Testis (tissue), 5 donors: Measurements from ENCODE around the gene FRMD5. TPM values are rescaled to one million over a fixed set of nuclear protein-coding genes. Genes with fewer than 3 reads are reported as not detected.
A peak's percentile ranks its signal among the peaks of the same experiment; 100 is the strongest.
"Not testable (repeated sequence)": the region's sequence is repeated elsewhere in the genome, so short reads cannot be mapped to it uniquely, and the experiment has no call there.

Source experiments
- DNase-seq: peaks from one replicate; pipeline ENCODE4 v3.0.0-alpha.2; 2019
- H3K27ac ChIP-seq, 2 donors: fragments of 200-600 bp; sonication (generic); one replicate each; pipeline ENCODE4 v1.5.1; 2019
- H3K27me3 ChIP-seq: fragments of 200-600 bp; sonication (generic); one replicate; pipeline ENCODE4 v1.5.1; 2019
- H3K36me3 ChIP-seq: fragments of 200-600 bp; sonication (generic); one replicate; pipeline ENCODE4 v1.5.1; 2017; ENCODE audit warnings: low read depth; ENCODE audit errors: missing control alignments
- H3K4me1 ChIP-seq: fragments of 200-600 bp; sonication (generic); one replicate; pipeline ENCODE4 v1.5.1; 2019
- H3K4me3 ChIP-seq, 2 donors: fragments of 200-600 bp; sonication (generic); one replicate each; pipeline ENCODE4 v1.5.1; 2017 to 2019
- H3K9me3 ChIP-seq: fragments of 200-600 bp; sonication (generic); one replicate; pipeline ENCODE4 v1.5.1; 2017
- POLR2A ChIP-seq: fragments of 450-650 bp; IDR thresholded peaks from one replicate; pipeline ENCODE4 v1.6.1; 2017; ENCODE audit warnings: antibody characterized with exemption, mild to moderate bottlenecking, moderate library complexity
- WGBS, 2 donors: methylation state at CpG; one replicate each; pipeline ENCODE4 v1.1.5; 2018; 5-methylcytosine and 5-hydroxymethylcytosine counted together
- intact Hi-C: fragments of 100-400 bp; cut with DNase I; formaldehyde crosslinking; loops from one replicate; pipeline ENCODE4 v1.15.1; 2023; ENCODE audit warnings: low total_unique reads
- long read RNA-seq, 2 donors: transcript quantifications; one replicate each; lab custom pipeline, GENCODE V29; 2026
- polyA plus RNA-seq: library from polyadenylated mRNA; stranded (reverse); fragments of 350-450 nt; fragmentation: Illumina TruSeq; extraction: RNeasy Lipid Tissue Mini Kit (QIAGEN cat#74804); gene quantifications from one replicate; pipeline ENCODE4 v1.2.3, GENCODE V29; 2014; ENCODE audit warnings: low read depth, low replicate concordance; ENCODE audit not compliant: insufficient read depth
- total RNA-seq, 2 donors: library from RNA; depleted of rRNA; stranded (reverse); fragments of >200 nt; gene quantifications; one replicate each; pipeline ENCODE4 v1.2.3, GENCODE V29; 2016
- TF ChIP-seq, protein P1 (sequence below), 3 experiments: fragments of 450-650 bp in 2 of 3; fragments of 200-600 bp in 1 of 3; sonication (generic) in 1 of 3; IDR thresholded peaks; one replicate each; pipeline ENCODE4 v1.5.1; 2016 to 2019; ENCODE audit warnings: antibody characterized with exemption in 3 of 3, mild to moderate bottlenecking in 2 of 3, moderate library complexity in 1 of 3

Gene FRMD5
- total RNA-seq (10 to 100 TPM; 10.5 to 10.6 TPM), polyA plus RNA-seq (12.3 TPM)
- long read RNA-seq, donor 1, partial matches to known transcripts: 0 of 1 reads
- long read RNA-seq, donor 1, other reads (novel, unspliced or antisense): 0 of 1 reads
- long read RNA-seq, donor 2: 0 reads

DNA sequence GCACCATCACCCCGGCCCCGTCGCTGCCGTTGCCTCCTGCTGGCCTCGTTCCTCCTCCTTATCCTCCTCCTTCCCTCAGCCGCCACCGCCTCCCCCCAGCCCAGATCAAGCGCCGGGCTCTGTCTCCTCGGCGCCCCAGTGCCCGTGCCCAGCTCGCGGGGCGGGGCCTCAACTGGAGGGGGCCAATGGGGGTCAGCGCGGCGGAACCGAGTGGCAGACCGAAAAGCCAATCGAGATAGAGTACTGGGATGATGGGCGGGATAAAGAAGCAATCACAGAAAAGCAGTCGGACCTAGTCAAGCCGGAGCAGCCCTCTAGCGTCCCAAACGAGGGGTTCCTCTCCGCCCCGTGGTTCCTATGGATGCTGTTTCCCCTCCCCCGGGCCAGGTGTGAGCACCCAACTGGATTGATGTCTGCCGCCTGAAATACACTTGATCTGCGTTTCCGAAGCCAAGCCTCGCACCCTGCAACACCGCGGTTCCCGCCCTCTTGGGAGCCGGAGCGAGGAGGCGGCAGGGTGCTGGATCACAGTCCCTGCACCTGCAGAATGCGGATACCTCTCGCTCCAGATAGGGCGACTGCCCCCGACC is at the start of gene FRMD5:
TSS of gene FRMD5 (minus strand) at position 121 of the 590 bp plus-strand sequence.
- Histone ChIP-seq H3K4me3 (peak within 1 kb of the TSS; percentile 64 to 74), H3K9me3 (no peaks in the 10 kb centered on the region), H3K27ac (peak within 1 kb of the TSS in 1 of 2 donors; percentile 2), H3K4me1 (no peaks in the 10 kb centered on the region), H3K27me3 (no peaks in the 10 kb centered on the region), H3K36me3 (no peaks in the 10 kb centered on the region)
- intact Hi-C loops: no loop called here
- peak; percentile 95 for DNase-seq
- WGBS, 2 donors: 1 to 4% methylated on average over 36 to 43 of the region's 43 CpGs
- TF ChIP-seq, protein P1, sequence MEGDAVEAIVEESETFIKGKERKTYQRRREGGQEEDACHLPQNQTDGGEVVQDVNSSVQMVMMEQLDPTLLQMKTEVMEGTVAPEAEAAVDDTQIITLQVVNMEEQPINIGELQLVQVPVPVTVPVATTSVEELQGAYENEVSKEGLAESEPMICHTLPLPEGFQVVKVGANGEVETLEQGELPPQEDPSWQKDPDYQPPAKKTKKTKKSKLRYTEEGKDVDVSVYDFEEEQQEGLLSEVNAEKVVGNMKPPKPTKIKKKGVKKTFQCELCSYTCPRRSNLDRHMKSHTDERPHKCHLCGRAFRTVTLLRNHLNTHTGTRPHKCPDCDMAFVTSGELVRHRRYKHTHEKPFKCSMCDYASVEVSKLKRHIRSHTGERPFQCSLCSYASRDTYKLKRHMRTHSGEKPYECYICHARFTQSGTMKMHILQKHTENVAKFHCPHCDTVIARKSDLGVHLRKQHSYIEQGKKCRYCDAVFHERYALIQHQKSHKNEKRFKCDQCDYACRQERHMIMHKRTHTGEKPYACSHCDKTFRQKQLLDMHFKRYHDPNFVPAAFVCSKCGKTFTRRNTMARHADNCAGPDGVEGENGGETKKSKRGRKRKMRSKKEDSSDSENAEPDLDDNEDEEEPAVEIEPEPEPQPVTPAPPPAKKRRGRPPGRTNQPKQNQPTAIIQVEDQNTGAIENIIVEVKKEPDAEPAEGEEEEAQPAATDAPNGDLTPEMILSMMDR (IDR thresholded peaks at IDR 0.05): peak in 2 of 3 experiments; percentile 28 to 31
- TF ChIP-seq POLR2A: no peak

DNA sequence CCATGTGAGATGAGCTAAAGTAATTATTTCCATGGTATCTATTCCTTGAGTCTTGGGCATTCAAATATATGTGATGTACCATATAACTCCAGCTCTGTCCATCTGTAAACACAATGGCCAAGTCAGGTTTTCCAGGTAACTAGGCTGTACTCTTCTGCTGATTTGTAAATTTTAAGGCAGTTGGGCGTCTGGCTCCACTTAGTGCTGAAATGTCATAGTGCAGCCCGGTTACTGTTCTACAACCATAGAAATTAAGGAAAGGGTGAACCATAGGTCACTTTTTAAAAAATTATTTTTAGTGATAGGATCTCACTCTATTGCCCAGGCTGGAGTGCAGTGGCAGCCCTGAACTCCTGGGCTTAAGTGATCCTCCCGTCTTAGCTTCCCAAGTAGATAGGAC is 48.8 kb upstream of the FRMD5 start:
- H3K4me3 ChIP-seq: no peak overlapping the region
- intact Hi-C loops: no loop called here
- H3K27me3 ChIP-seq: no peaks in the 10 kb centered on the region
- no peak for DNase-seq
- no peaks in the 10 kb centered on the region for H3K4me1 ChIP-seq
- no peak for TF ChIP-seq POLR2A
- TF ChIP-seq, protein P1 (IDR thresholded peaks at IDR 0.05): no peak
- no peak overlapping the region for H3K27ac ChIP-seq
- no peaks in the 10 kb centered on the region for H3K36me3 ChIP-seq
- H3K9me3 ChIP-seq: no peaks in the 10 kb centered on the region
- 86 to 87% methylated on average over 3 of the region's 3 CpGs for WGBS, 2 donors

DNA sequence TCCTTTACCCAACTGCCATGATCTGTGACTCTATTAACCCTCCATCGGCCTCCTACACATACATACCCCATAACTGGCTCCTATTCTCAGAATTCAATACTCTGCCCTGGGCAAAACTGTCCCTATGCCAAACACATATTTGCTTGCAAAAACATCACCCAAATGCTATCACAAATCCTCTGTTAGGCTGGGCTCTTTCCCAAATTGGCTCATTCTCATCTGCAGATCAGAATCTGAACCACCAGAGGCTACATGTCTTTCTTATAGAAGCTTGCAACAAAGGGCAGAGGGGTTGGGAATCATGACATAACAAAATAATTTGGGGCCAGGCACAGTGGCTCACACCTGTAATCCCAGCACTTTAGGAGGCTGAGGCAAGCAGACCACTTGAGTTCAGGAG is 48.1 kb upstream of the FRMD5 start:
- DNase-seq: no peak
- H3K27ac ChIP-seq: no peak overlapping the region

DNA sequence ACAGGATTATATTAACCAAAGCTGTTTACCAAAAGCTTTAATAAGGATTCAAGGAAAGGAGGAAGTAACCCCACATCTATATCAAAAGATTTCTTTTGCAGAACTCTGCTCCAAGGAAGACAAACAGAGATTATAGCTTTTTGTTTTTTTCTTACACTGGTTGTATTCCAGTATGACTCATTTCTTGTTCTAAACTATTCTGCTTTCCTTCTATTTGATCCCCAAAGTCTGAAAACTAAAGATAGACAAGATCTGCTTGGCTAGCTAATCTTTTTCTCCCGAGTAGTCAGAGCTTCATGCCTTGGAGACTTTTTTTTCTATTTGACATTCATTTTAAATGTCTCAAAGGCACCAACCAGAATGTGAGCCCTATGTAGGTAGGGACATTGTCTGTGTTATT is 36.8 kb upstream of the FRMD5 start:
- peak overlapping the region in 1 of 2 donors; percentile 10 for H3K27ac ChIP-seq
- WGBS, 2 donors: 22 to 43% methylated on average over 1 of the region's 1 CpG
- H3K9me3 ChIP-seq: no peaks in the 10 kb centered on the region
- H3K36me3 ChIP-seq: no peaks in the 10 kb centered on the region
- H3K4me3 ChIP-seq: no peak overlapping the region
- no peak for TF ChIP-seq POLR2A
- TF ChIP-seq, protein P1 (IDR thresholded peaks at IDR 0.05): no peak
- intact Hi-C loops: no loop called here
- no peaks in the 10 kb centered on the region for H3K27me3 ChIP-seq
- no peaks in the 10 kb centered on the region for H3K4me1 ChIP-seq
- no peak for DNase-seq

More for the DNA sequence above, 48.1 kb upstream of the FRMD5 start:
- no peaks in the 10 kb centered on the region for H3K36me3 ChIP-seq
- no peak overlapping the region for H3K4me3 ChIP-seq
- intact Hi-C loops: no loop called here
- TF ChIP-seq, protein P1 (IDR thresholded peaks at IDR 0.05): no peak
- TF ChIP-seq POLR2A: no peak
- H3K4me1 ChIP-seq: no peaks in the 10 kb centered on the region
- H3K9me3 ChIP-seq: no peaks in the 10 kb centered on the region
- WGBS, 2 donors: 79 to 97% methylated on average over 1 of the region's 1 CpG
- no peaks in the 10 kb centered on the region for H3K27me3 ChIP-seq

DNA sequence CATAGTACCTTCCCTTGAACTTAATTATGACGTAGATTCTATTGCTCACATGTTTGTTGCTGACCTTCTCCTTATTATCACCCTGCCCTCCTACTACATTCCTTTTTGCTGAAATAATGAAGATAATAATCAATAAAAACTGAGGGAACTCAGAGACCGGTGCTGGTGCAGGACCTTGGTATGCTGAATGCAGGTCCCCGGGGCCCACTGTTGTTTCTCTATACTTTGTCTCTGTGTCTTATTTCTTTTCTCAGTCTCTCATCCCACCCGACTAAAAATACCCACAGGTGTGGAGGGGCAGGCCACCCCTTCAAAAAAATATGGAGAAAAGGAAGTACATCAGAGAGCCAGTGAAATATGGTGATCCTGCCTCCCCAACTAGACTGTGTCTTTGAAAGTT is 34.2 kb upstream of the FRMD5 start:
- not testable (repeated sequence) for DNase-seq, H3K27ac ChIP-seq, H3K36me3 ChIP-seq, H3K27me3 ChIP-seq, H3K4me1 ChIP-seq, H3K9me3 ChIP-seq, H3K4me3 ChIP-seq
- intact Hi-C loops: loop anchor here (10.0 kb wide), 1 partner anchor 324 kb away; no protein-coding TSS in a partner anchor
- 49 to 51% methylated on average over 4 of the region's 4 CpGs for WGBS, 2 donors
